Measurements from ENCODE around the gene RASL10B.
A peak's percentile ranks its signal among the peaks of the same experiment; 100 is the strongest.
"Not testable (repeated sequence)": the region's sequence is repeated elsewhere in the genome, so short reads cannot be mapped to it uniquely, and the experiment has no call there.

The RASL10B gene

GRCh38 chr17:35742496-35742895 is 11.1 kb downstream of the RASL10B start:
- Mint-ChIP-seq H3K36me3 (ENCODE audit: low read depth) (no peaks in the 10 kb centered on the region), H3K4me1 (ENCODE audit: low read depth) (peaks cover 5% of the 10 kb centered on the region), H3K27ac (no peak overlapping the region), H3K4me3 (no peak overlapping the region), H3K9me3 (no peaks in the 10 kb centered on the region), H3K27me3 (peaks cover 50% of the 10 kb centered on the region)
- intact Hi-C loops (cut with micrococcal nuclease) = loop anchor here (10.0 kb wide), 1 partner anchor 428 kb away; no protein-coding TSS in a partner anchor

DNA sequence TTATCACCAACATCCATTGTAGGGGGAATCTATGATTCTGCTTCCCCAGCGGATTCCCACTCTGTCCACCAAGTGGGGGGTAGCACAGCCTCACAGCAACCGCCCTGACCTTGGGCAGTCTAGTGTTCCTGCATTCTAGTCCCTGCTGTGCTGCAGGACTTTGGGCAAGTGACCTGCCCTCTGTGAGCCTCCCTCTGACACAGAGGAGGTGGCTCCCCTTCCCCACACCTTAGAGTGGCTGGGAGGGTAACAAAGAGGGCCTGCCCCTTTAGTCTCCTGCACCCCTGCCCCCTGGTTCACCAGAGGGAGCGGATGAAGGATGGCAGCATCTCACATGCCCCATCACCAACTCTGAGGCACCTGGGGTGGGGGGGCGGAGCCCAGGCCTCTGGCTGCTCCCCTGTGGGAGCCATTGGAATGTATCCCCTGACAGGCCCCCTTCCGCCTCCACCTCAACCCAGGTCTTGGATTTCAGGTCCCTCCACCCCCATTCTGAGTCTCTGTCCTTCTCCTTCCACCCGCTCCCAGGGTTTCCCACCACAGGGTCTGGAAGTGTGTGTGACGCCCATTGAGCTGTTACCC is 11.5 kb downstream of the RASL10B start:
- H3K36me3 Mint-ChIP-seq (ENCODE audit: low read depth) = no peaks in the 10 kb centered on the region
- intact Hi-C loops (cut with micrococcal nuclease) = loop anchor here (10.0 kb wide), 1 partner anchor 428 kb away; no protein-coding TSS in a partner anchor
- peaks cover 5% of the 10 kb centered on the region for H3K4me1 Mint-ChIP-seq (ENCODE audit: low read depth)
- H3K27ac Mint-ChIP-seq = no peak overlapping the region
- peaks cover 51% of the 10 kb centered on the region for H3K27me3 Mint-ChIP-seq
- H3K4me3 Mint-ChIP-seq = no peak overlapping the region
- H3K9me3 Mint-ChIP-seq = no peaks in the 10 kb centered on the region

DNA sequence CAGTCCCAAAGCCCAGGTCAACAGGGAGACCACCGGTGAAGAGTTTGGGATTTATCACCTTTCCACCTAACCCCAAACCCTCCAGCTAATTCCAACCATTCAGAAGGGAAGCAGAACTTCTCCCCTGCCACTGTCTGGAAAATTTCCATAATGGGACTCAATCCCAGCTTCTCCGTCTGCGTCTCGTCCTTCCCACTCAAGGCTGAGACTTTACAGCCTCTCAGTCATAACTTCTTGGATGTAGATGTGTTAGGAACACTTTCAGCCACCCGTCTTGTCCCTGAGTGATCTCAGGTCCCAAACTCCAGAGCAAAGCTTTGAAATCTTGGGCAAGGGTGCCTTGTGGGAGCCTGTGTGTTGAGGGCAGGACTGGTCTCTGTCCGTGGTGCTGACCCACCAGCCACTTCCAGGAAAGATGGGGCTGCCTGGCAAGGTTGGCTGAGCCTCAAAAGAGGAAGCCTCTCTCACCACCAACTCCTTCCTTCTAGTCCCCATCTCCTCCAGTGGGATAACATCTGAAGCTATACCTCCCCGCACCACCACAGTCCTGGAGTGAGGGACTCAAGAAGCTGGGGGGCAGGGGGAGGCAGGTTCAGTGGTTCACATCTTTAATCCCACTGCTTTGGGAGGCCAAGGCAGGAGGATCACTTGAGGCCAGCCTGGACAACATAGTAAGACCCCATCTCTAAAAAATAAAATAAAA is 12.3 kb downstream of the RASL10B start:
- intact Hi-C loops (cut with micrococcal nuclease) = loop anchor here (10.0 kb wide), 1 partner anchor 429 kb away; no protein-coding TSS in a partner anchor
- no peak overlapping the region for H3K27ac Mint-ChIP-seq
- H3K27me3 Mint-ChIP-seq = peaks cover 56% of the 10 kb centered on the region
- H3K36me3 Mint-ChIP-seq (ENCODE audit: low read depth) = no peaks in the 10 kb centered on the region
- H3K4me1 Mint-ChIP-seq (ENCODE audit: low read depth) = peaks cover 10% of the 10 kb centered on the region
- no peaks in the 10 kb centered on the region for H3K9me3 Mint-ChIP-seq
- no peak overlapping the region for H3K4me3 Mint-ChIP-seq

GRCh38 chr17:35744830-35745229 is 13.4 kb downstream of the RASL10B start:
- H3K27ac Mint-ChIP-seq = no peak overlapping the region
- H3K27me3 Mint-ChIP-seq = peaks cover 57% of the 10 kb centered on the region
- H3K4me1 Mint-ChIP-seq (ENCODE audit: low read depth) = peaks cover 15% of the 10 kb centered on the region
- intact Hi-C loops (cut with micrococcal nuclease) = loop anchor here (5.0 to 10.0 kb wide), 2 partner anchors 208 to 430 kb away; partner anchors contain the start of gene SLFN12L
- H3K9me3 Mint-ChIP-seq = no peaks in the 10 kb centered on the region
- no peaks in the 10 kb centered on the region for H3K36me3 Mint-ChIP-seq (ENCODE audit: low read depth)
- no peak overlapping the region for H3K4me3 Mint-ChIP-seq

DNA sequence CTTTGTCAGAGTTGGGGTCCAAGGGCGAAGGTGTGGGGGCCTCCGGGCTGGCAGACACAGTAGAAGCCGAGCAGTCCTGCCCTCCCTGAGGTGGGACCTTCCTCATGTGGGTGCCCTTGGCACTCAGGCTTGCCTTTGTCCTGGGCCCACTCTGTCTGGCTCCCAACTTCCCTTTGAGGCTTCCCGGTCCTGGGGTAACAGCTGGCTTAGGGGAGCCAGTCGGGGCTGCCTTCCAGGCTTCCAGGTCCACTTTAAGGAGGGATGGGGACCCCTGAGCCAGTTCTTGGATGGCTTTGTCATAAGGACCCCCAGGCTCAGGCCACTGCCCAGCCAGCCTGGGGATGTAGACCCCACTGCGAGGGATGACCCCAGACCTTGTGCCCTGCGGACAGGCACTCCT is 13.8 kb downstream of the RASL10B start:
- Mint-ChIP-seq H3K9me3 (no peaks in the 10 kb centered on the region), H3K27ac (no peak overlapping the region), H3K27me3 (peaks cover 57% of the 10 kb centered on the region), H3K36me3 (ENCODE audit: low read depth) (no peaks in the 10 kb centered on the region), H3K4me1 (ENCODE audit: low read depth) (peaks cover 19% of the 10 kb centered on the region), H3K4me3 (no peak overlapping the region)
- intact Hi-C loops (cut with micrococcal nuclease) = loop anchor here (5.0 to 10.0 kb wide), 2 partner anchors 208 to 430 kb away; partner anchors contain the start of gene SLFN12L

DNA sequence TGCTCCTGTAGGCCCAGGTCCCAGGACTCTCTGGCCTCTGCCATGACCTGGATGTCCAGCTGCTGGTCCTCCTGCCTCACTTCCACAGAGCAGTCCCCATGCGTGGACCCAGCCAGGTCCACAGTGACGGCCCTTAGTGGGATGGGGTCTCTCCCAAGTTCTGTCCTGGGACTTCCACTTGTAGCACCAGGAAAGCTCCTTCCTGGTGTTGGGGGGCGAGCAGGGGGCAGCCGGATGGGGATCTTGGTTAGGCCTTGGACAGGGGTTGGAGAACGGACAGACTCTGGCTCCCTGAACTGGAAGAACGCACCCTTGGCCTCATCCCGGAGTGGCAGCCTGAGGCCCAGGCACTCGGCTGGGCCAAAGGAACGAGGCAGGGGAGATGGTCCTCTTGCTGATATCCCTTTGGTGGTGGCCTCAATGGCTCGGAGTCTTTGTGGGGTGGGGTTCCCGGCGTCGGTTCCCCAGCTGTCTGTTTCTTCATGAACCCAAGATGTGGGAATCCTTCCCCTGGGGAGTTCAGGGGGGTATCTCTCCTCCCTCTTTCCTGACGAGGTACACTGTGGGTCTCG is 14.4 kb downstream of the RASL10B start:
- H3K27me3 Mint-ChIP-seq = peaks cover 57% of the 10 kb centered on the region
- intact Hi-C loops (cut with micrococcal nuclease) = loop anchor here (5.0 to 10.0 kb wide), 2 partner anchors 209 to 431 kb away; partner anchors contain the start of gene SLFN12L

DNA sequence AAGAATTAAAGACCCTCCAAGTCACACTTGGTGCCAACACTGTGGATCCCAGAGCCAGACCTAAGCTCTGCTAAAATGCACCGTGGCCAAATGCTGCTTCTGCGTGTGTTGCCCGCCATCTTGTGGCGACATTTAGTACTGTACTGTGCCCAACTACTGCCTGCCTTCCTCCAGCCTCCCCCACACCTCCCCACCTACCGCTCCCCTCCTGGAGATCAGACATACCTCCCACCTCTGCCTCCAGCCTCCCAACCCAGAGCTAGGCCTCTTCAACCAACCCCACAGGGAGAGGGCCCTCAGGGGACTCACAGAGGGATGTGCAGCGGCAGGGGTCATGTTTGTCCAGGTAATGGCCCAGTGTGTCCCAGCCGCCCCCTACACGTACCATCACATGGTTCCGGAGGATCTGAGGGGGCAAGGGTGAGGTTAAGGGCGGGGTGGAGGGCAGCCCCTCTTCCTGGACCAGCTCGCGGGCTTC is 16.1 kb downstream of the RASL10B start:
- Mint-ChIP-seq H3K4me1 (ENCODE audit: low read depth) (peaks cover 21% of the 10 kb centered on the region), H3K9me3 (no peaks in the 10 kb centered on the region), H3K27me3 (peaks cover 57% of the 10 kb centered on the region), H3K4me3 (no peak overlapping the region), H3K27ac (no peak overlapping the region), H3K36me3 (ENCODE audit: low read depth) (no peaks in the 10 kb centered on the region)
- intact Hi-C loops (cut with micrococcal nuclease) = loop anchor here (1.0 to 10.0 kb wide), 3 partner anchors 134 to 433 kb away; partner anchors contain the start of gene SLFN12L

More for the DNA sequence above, 14.4 kb downstream of the RASL10B start:
- no peak overlapping the region for H3K27ac Mint-ChIP-seq
- H3K4me3 Mint-ChIP-seq = no peak overlapping the region
- no peaks in the 10 kb centered on the region for H3K36me3 Mint-ChIP-seq (ENCODE audit: low read depth)
- H3K4me1 Mint-ChIP-seq (ENCODE audit: low read depth) = peaks cover 25% of the 10 kb centered on the region
- H3K9me3 Mint-ChIP-seq = no peaks in the 10 kb centered on the region

DNA sequence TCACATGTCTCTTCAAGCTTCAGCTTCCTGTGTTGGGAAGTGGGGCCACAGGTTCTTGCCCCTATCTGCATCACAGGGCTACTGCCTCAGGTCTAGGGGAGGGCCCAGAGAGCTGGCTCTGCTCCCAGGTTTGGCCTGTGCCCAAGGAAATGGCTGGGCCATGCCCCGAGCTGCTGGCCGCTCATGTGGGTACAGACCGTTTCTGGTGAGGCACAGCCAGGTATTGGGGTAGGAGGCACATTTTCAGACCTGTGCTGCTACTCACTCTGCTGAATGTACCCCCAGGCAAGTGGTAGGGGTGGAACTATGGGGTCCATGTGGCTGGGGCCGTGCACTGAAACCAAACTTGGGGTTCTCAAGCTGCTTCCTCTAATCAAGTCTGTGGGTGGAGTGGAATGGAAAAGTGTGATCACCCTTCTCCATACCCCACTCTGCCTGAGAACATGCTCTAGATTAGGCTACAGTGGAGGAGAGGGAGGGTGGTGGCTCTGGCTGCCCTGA is 17.0 kb downstream of the RASL10B start:
- Mint-ChIP-seq H3K4me1 (ENCODE audit: low read depth) (peaks cover 27% of the 10 kb centered on the region), H3K36me3 (ENCODE audit: low read depth) (no peaks in the 10 kb centered on the region), H3K4me3 (no peak overlapping the region), H3K27me3 (peaks cover 60% of the 10 kb centered on the region), H3K9me3 (no peaks in the 10 kb centered on the region), H3K27ac (no peak overlapping the region)
- intact Hi-C loops (cut with micrococcal nuclease) = loop anchor here (5.0 to 10.0 kb wide), 2 partner anchors 211 to 434 kb away; partner anchors contain the start of gene SLFN12L

DNA sequence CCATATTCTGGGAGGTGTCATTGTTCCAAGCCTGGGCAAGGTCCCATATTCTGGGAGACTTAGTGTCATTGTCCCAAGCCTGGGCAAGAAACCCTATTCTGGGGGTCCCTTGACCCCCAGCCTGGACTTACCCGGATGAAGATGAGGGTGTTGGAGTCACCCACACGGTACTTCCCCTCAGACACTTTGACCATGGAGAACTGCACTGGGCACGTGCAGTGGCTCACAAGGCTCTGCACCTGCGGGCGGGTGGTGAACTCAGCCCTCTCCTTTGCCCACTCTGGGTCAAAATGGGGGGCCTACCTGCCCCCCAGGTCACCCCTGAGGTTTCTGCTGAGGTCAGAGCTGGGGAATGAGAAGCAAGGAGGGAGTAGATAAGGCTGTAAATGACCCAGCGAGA is 17.5 kb downstream of the RASL10B start:
- intact Hi-C loops (cut with micrococcal nuclease) = loop anchor here (5.0 to 10.0 kb wide), 2 partner anchors 212 to 434 kb away; partner anchors contain the start of gene SLFN12L
- no peak overlapping the region for H3K4me3 Mint-ChIP-seq
- peaks cover 27% of the 10 kb centered on the region for H3K4me1 Mint-ChIP-seq (ENCODE audit: low read depth)
- peaks cover 60% of the 10 kb centered on the region for H3K27me3 Mint-ChIP-seq
- no peaks in the 10 kb centered on the region for H3K36me3 Mint-ChIP-seq (ENCODE audit: low read depth)
- H3K9me3 Mint-ChIP-seq = no peaks in the 10 kb centered on the region
- no peak overlapping the region for H3K27ac Mint-ChIP-seq

DNA sequence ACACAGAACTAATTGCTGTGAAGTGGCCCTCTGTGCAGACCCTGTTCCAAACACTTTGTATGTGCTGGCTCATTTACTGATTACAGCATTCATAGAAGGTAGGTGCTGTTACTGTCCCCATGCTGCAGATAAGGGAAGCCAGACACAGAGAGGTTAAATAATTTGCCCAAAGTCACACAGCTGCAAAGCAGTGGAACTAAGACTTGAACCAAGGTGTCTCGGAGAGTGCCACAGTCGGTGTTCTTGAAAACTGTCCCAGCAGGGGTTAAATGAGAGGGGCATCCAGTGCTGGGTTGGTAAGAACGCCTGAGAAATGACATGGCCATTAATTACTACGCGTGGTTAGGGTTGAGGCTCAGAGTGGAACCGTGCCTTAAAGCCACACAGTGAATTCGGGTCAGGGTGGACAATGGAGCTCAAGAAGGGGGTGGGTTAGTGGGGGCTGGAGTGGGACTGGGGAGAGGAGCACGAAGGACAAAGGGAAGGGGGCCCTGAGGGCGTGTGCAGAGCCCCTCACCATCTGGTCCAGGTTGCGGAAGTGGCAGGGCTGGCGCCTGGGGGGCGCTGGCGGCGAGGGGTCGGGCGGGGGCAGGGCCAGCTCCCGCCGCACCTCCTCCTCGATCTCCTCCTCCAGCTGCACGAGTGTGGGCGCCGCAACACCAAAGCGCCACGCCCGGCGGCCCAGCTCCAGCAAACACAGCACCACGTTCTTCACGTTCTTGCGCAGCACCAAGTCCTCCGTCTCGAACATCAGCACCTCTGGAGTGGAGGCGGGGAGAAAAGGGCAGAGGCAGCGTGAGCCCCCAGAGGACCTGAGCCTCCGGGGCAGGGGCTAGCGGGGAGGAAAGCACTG is 18.3 kb downstream of the RASL10B start:
- H3K27me3 Mint-ChIP-seq = peaks cover 60% of the 10 kb centered on the region
- H3K4me1 Mint-ChIP-seq (ENCODE audit: low read depth) = peaks cover 30% of the 10 kb centered on the region
- intact Hi-C loops (cut with micrococcal nuclease) = loop anchor here (5.0 to 10.0 kb wide), 2 partner anchors 212 to 435 kb away; partner anchors contain the start of gene SLFN12L
- H3K36me3 Mint-ChIP-seq (ENCODE audit: low read depth) = no peaks in the 10 kb centered on the region
- peak overlapping the region; percentile 13 for H3K4me3 Mint-ChIP-seq
- H3K27ac Mint-ChIP-seq = no peak overlapping the region
- H3K9me3 Mint-ChIP-seq = no peaks in the 10 kb centered on the region

GRCh38 chr17:35750526-35751395 is 19.3 kb downstream of the RASL10B start:
- intact Hi-C loops (cut with micrococcal nuclease) = no loop called here
- Mint-ChIP-seq H3K4me1 (ENCODE audit: low read depth) (peaks cover 37% of the 10 kb centered on the region), H3K27ac (no peak overlapping the region), H3K4me3 (no peak overlapping the region), H3K27me3 (peaks cover 60% of the 10 kb centered on the region), H3K9me3 (no peaks in the 10 kb centered on the region), H3K36me3 (ENCODE audit: low read depth) (no peaks in the 10 kb centered on the region)

- peaks cover 58% of the 10 kb centered on the region for H3K27me3 Mint-ChIP-seq
- H3K36me3 Mint-ChIP-seq (ENCODE audit: low read depth); intact Hi-C loops (cut with micrococcal nuclease); H3K9me3 Mint-ChIP-seq; H3K27ac Mint-ChIP-seq; H3K4me3 Mint-ChIP-seq: not testable (repeated sequence)
- peaks cover 45% of the 10 kb centered on the region for H3K4me1 Mint-ChIP-seq (ENCODE audit: low read depth)
Observed at GRCh38 chr17:35751541-35751940, 20.1 kb downstream of the RASL10B start.
